ENCODE results near the gene GUCY1B1.

DNA sequence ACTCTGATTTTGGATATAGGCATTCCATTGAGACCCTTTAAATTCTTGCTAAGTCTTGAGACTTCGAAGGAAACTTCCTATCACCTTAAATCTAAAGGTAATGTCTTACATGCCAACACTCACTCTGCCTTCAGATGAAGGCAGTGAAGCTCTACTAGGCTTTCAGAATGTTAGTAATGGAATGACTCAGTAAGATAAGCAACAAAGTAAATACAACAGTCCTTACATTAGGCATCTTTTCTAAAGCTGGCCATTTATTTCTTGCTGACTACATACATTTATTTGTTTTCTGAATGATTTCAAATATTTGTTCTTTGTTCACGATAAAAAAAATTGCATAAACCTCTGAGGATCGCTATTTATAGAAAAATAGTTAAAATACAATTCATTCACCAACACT, 63.8 kb downstream of the GUCY1B1 start:
- TF ChIP-seq EZH2 (IDR thresholded peaks at IDR 0.05; ENCODE audit: borderline replicate concordance, low read depth, low read length, severe bottlenecking) = no peak
- TF ChIP-seq, protein P1, sequence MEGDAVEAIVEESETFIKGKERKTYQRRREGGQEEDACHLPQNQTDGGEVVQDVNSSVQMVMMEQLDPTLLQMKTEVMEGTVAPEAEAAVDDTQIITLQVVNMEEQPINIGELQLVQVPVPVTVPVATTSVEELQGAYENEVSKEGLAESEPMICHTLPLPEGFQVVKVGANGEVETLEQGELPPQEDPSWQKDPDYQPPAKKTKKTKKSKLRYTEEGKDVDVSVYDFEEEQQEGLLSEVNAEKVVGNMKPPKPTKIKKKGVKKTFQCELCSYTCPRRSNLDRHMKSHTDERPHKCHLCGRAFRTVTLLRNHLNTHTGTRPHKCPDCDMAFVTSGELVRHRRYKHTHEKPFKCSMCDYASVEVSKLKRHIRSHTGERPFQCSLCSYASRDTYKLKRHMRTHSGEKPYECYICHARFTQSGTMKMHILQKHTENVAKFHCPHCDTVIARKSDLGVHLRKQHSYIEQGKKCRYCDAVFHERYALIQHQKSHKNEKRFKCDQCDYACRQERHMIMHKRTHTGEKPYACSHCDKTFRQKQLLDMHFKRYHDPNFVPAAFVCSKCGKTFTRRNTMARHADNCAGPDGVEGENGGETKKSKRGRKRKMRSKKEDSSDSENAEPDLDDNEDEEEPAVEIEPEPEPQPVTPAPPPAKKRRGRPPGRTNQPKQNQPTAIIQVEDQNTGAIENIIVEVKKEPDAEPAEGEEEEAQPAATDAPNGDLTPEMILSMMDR (IDR thresholded peaks at IDR 0.05; ENCODE audit: borderline replicate concordance, extremely low read depth, low read length, poor library complexity, severe bottlenecking) = no peak
